VCaP (cell line): ENCODE data around the gene AMMECR1.

Experiments used
- H3K27ac ChIP-seq: fragments of 450-650 bp; 2 replicates; pipeline ENCODE4 v1.5.1; 2017
- TF ChIP-seq, protein P1 (sequence below): fragments of 450-650 bp; conservative IDR thresholded peaks from 2 replicates; pipeline ENCODE4 v1.5.1; 2017; ENCODE audit warnings: mild to moderate bottlenecking, moderate library complexity

AMMECR1 gene

DNA sequence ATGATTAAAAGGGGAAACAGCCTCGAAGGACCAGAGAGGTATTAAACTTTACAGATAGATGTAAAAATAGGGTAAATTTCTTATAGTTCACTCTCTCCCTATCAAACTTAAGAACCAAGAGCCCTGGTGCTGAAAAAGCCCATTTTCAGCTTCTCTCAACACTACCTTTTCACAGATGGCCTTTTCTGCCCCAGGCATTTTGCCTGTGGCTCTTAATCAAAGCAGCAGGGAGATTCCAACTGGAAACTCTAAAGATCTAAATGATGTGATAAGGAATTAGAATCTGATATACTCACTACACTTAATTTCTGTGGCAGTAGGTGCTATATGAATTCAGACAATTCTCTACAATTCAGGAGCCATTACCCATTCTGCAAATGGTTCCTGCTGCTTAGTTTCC lies 60.0 kb downstream of the AMMECR1 start:
- TF ChIP-seq, protein P1, sequence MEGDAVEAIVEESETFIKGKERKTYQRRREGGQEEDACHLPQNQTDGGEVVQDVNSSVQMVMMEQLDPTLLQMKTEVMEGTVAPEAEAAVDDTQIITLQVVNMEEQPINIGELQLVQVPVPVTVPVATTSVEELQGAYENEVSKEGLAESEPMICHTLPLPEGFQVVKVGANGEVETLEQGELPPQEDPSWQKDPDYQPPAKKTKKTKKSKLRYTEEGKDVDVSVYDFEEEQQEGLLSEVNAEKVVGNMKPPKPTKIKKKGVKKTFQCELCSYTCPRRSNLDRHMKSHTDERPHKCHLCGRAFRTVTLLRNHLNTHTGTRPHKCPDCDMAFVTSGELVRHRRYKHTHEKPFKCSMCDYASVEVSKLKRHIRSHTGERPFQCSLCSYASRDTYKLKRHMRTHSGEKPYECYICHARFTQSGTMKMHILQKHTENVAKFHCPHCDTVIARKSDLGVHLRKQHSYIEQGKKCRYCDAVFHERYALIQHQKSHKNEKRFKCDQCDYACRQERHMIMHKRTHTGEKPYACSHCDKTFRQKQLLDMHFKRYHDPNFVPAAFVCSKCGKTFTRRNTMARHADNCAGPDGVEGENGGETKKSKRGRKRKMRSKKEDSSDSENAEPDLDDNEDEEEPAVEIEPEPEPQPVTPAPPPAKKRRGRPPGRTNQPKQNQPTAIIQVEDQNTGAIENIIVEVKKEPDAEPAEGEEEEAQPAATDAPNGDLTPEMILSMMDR = no peak
- H3K27ac ChIP-seq = no peak overlapping the region

DNA sequence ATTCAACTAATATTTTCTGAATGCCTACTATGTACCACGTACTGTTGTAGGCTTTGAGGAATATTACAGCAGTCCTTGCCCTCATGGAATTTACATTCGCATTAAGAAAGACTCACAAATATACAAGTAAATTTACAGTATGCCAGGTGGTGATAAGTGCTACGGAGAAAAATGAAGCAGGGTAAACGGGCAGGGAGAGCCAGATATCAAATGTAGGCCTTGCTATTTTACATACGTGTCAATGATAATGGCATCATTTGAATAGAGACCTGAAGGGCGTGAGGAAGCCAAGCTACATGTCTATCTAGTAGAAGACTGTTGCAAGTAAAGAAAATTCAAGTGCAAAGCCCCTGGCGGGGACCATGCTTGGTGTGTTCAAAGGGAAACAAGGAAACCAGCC lies 65.2 kb downstream of the AMMECR1 start:
- no peak overlapping the region for H3K27ac ChIP-seq
- TF ChIP-seq, protein P1 = no peak

- TF ChIP-seq, protein P1 = no peak
Observed at GRCh38 chrX:110251961-110252360, 65.9 kb downstream of the AMMECR1 start.

GRCh38 chrX:110251526-110251925 lies 66.4 kb downstream of the AMMECR1 start:
- TF ChIP-seq, protein P1 = no peak
- no peak overlapping the region for H3K27ac ChIP-seq

More at GRCh38 chrX:110251961-110252360, 65.9 kb downstream of the AMMECR1 start:
- no peak overlapping the region for H3K27ac ChIP-seq

DNA sequence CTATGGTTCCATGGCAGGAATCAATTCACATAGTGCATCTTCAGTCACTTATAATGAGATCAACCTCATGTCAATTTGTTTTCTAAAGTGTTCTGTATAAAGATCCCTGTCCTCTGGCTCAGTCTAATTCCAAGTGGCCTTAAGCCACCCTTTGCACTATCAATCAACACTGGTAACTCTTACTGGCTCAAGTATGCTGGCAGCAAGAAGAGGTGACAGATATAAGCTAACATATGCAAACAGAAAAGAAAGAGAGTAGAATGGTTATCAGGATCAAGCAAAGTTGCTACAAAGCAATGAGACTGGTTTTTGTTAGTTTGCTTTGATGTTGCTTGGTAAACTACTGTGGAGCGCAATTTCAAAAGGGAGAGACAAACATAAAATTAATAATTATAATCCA lies 67.0 kb downstream of the AMMECR1 start:
- TF ChIP-seq, protein P1 = no peak
- H3K27ac ChIP-seq = no peak overlapping the region

DNA sequence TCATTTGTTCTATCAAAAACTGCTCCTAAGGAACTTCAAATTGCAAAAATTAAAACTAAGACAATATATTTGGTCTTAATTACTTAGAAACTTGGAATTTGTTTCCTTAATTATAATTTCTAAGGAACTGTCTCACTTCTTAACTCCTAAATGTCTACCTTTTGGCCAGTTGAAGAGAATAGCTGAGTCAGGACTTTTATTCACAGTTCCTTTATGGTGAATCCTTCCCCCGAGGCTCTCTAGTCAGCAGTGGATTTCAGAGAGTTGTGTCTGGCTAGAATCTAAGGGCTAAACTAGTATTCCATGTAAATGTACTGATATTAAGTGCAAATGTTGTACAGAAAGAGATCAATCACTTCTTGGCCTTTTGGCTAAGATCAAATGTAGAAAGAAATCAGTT lies 69.3 kb downstream of the AMMECR1 start:
- TF ChIP-seq, protein P1 = no peak

GRCh38 chrX:110245011-110245410 lies 72.9 kb downstream of the AMMECR1 start:
- TF ChIP-seq, protein P1 = no peak

More for the DNA sequence above, 69.3 kb downstream of the AMMECR1 start:
- no peak overlapping the region for H3K27ac ChIP-seq

More at GRCh38 chrX:110245011-110245410, 72.9 kb downstream of the AMMECR1 start:
- H3K27ac ChIP-seq = no peak overlapping the region
